ENCODE results near the gene PARD3. TPM values are rescaled to one million over a fixed set of nuclear protein-coding genes. Genes with fewer than 3 reads are reported as not detected.

PARD3 gene
- total RNA-seq, 1 donor from 2014 or later = 22.9 TPM

GRCh38 chr10:34369120-34369519, 446.0 kb downstream of the PARD3 start:
- no peak for DNase-seq
- Mint-ChIP-seq H3K27me3 (ENCODE audit: unreplicated experiment) (peaks cover 2% of the 10 kb centered on the region), H3K4me1 (ENCODE audit: low read depth, unreplicated experiment) (peaks cover 9% of the 10 kb centered on the region), H3K4me3 (ENCODE audit: unreplicated experiment) (no peak overlapping the region), H3K27ac (ENCODE audit: unreplicated experiment) (no peak overlapping the region), H3K36me3 (ENCODE audit: unreplicated experiment) (peaks cover 5% of the 10 kb centered on the region), H3K9me3 (ENCODE audit: unreplicated experiment) (peaks cover 2% of the 10 kb centered on the region)
- TF ChIP-seq CTCF (IDR thresholded peaks at IDR 0.05; ENCODE audit: partially characterized antibody, unreplicated experiment) = no peak

GRCh38 chr10:34364253-34365037, 450.7 kb downstream of the PARD3 start:
- no peak for DNase-seq
- TF ChIP-seq CTCF (IDR thresholded peaks at IDR 0.05; ENCODE audit: partially characterized antibody, unreplicated experiment) = no peak
- Mint-ChIP-seq H3K27me3 (ENCODE audit: unreplicated experiment) (peaks cover 5% of the 10 kb centered on the region), H3K4me1 (ENCODE audit: low read depth, unreplicated experiment) (no peaks in the 10 kb centered on the region), H3K27ac (ENCODE audit: unreplicated experiment) (no peak overlapping the region), H3K36me3 (ENCODE audit: unreplicated experiment) (peaks cover under 1% of the 10 kb centered on the region), H3K4me3 (ENCODE audit: unreplicated experiment) (no peak overlapping the region), H3K9me3 (ENCODE audit: unreplicated experiment) (no peaks in the 10 kb centered on the region)

GRCh38 chr10:34360984-34361383, 454.1 kb downstream of the PARD3 start:
- Mint-ChIP-seq H3K4me3 (ENCODE audit: unreplicated experiment) (no peak overlapping the region), H3K27me3 (ENCODE audit: unreplicated experiment) (peaks cover 3% of the 10 kb centered on the region), H3K27ac (ENCODE audit: unreplicated experiment) (no peak overlapping the region), H3K4me1 (ENCODE audit: low read depth, unreplicated experiment) (no peaks in the 10 kb centered on the region), H3K9me3 (ENCODE audit: unreplicated experiment) (no peaks in the 10 kb centered on the region), H3K36me3 (ENCODE audit: unreplicated experiment) (no peaks in the 10 kb centered on the region)
- TF ChIP-seq CTCF (IDR thresholded peaks at IDR 0.05; ENCODE audit: partially characterized antibody, unreplicated experiment) = no peak
- DNase-seq = no peak

- peaks cover 3% of the 10 kb centered on the region for H3K27me3 Mint-ChIP-seq (ENCODE audit: unreplicated experiment)
- no peak overlapping the region for H3K4me3 Mint-ChIP-seq (ENCODE audit: unreplicated experiment)
- peaks cover 4% of the 10 kb centered on the region for H3K4me1 Mint-ChIP-seq (ENCODE audit: low read depth, unreplicated experiment)
- H3K27ac Mint-ChIP-seq (ENCODE audit: unreplicated experiment) = no peak overlapping the region
- H3K36me3 Mint-ChIP-seq (ENCODE audit: unreplicated experiment) = no peaks in the 10 kb centered on the region
- no peak for DNase-seq
- peaks cover 2% of the 10 kb centered on the region for H3K9me3 Mint-ChIP-seq (ENCODE audit: unreplicated experiment)
- TF ChIP-seq CTCF (IDR thresholded peaks at IDR 0.05; ENCODE audit: partially characterized antibody, unreplicated experiment) = no peak
Measured at GRCh38 chr10:34359435-34359813, 455.7 kb downstream of the PARD3 start.

- no peak for DNase-seq
- Mint-ChIP-seq H3K36me3 (ENCODE audit: unreplicated experiment) (no peaks in the 10 kb centered on the region), H3K4me1 (ENCODE audit: low read depth, unreplicated experiment) (peaks cover 5% of the 10 kb centered on the region), H3K9me3 (ENCODE audit: unreplicated experiment) (peaks cover 4% of the 10 kb centered on the region), H3K27ac (ENCODE audit: unreplicated experiment) (no peak overlapping the region), H3K27me3 (ENCODE audit: unreplicated experiment) (peaks cover 3% of the 10 kb centered on the region), H3K4me3 (ENCODE audit: unreplicated experiment) (no peak overlapping the region)
- TF ChIP-seq CTCF (IDR thresholded peaks at IDR 0.05; ENCODE audit: partially characterized antibody, unreplicated experiment) = no peak
Measured at GRCh38 chr10:34358729-34359434, 456.2 kb downstream of the PARD3 start.
